Neural progenitor cell (in vitro differentiated cells): ENCODE results near the gene ARPP21. TPM values are rescaled to one million over a fixed set of nuclear protein-coding genes. Genes with fewer than 3 reads are reported as not detected.

Experiments used
- DNase-seq: peaks from one replicate; pipeline ENCODE4 v3.0.0-alpha.2; 2016; ENCODE audit warnings: low spot score
- H2AFZ ChIP-seq: fragments of 200-600 bp; sonication (generic); replicated peaks from 2 replicates; pipeline ENCODE4 v1.6.1; 2016; ENCODE audit warnings: antibody characterized with exemption
- H3F3A ChIP-seq: fragments of 200-600 bp; sonication (generic); 2 replicates; pipeline ENCODE4 v1.6.1; 2016; ENCODE audit warnings: antibody characterized with exemption, low read depth
- H3K27ac ChIP-seq: fragments of 200-600 bp; sonication (generic); 2 replicates; pipeline ENCODE4 v1.5.1; 2016; ENCODE audit warnings: mild to moderate bottlenecking
- H3K27me3 ChIP-seq: fragments of 200-600 bp; sonication (generic); 2 replicates; pipeline ENCODE4 v1.6.1; 2016; ENCODE audit warnings: mild to moderate bottlenecking, moderate library complexity
- H3K36me3 ChIP-seq: fragments of 200-600 bp; sonication (generic); 2 replicates; pipeline ENCODE4 v1.5.1; 2016
- H3K4me1 ChIP-seq: fragments of 200-600 bp; sonication (generic); 2 replicates; pipeline ENCODE4 v1.6.1; 2016; ENCODE audit warnings: mixed run types
- H3K4me2 ChIP-seq: fragments of 200-600 bp; sonication (generic); 2 replicates; pipeline ENCODE4 v1.6.1; 2016
- H3K4me3 ChIP-seq: fragments of 200-600 bp; sonication (generic); 2 replicates; pipeline ENCODE4 v1.5.1; 2016
- H3K79me2 ChIP-seq: fragments of 200-600 bp; sonication (generic); 2 replicates; pipeline ENCODE4 v1.6.1; 2016; ENCODE audit warnings: low read depth
- H3K9ac ChIP-seq: fragments of 200-600 bp; sonication (generic); 2 replicates; pipeline ENCODE4 v1.6.1; 2016
- H3K9me3 ChIP-seq: fragments of 200-600 bp; sonication (generic); 2 replicates; pipeline ENCODE4 v1.5.1; 2016; ENCODE audit warnings: low read depth
- H4K20me1 ChIP-seq: fragments of 200-600 bp; sonication (generic); 2 replicates; pipeline ENCODE4 v1.6.1; 2016; ENCODE audit warnings: low read depth
- H3K27ac Mint-ChIP-seq: 3 replicates; pipeline ENCODE4 v1.8.0; 2021; ENCODE audit warnings: mixed read lengths
- H3K27me3 Mint-ChIP-seq: 2 replicates; pipeline ENCODE4 v1.8.0; 2022; ENCODE audit warnings: low read depth, mild to moderate bottlenecking, inconsistent platforms, moderate library complexity, mixed read lengths; ENCODE audit not compliant: insufficient read depth
- H3K36me3 Mint-ChIP-seq: 3 replicates; pipeline ENCODE4 v1.8.0; 2021; ENCODE audit warnings: mixed read lengths
- H3K4me1 Mint-ChIP-seq: 3 replicates; pipeline ENCODE4 v1.8.0; 2021; ENCODE audit warnings: mixed read lengths
- H3K4me3 Mint-ChIP-seq: 3 replicates; pipeline ENCODE4 v1.8.0; 2021; ENCODE audit warnings: mild to moderate bottlenecking, moderate library complexity, mixed read lengths
- H3K9me3 Mint-ChIP-seq: 3 replicates; pipeline ENCODE4 v1.8.0; 2020; ENCODE audit warnings: mixed read lengths
- EZH2 ChIP-seq: fragments of 200-600 bp; sonication (generic); IDR thresholded peaks from 2 replicates; pipeline ENCODE4 v1.6.1; 2017; ENCODE audit warnings: antibody characterized with exemption, mild to moderate bottlenecking, moderate library complexity
- EZH2phosphoT487 ChIP-seq: fragments of 200-600 bp; sonication (generic); IDR thresholded peaks from 2 replicates; pipeline ENCODE4 v1.6.1; 2017; ENCODE audit warnings: antibody characterized with exemption
- total RNA-seq: library from RNA; depleted of rRNA; stranded (reverse); fragments of >200 nt; gene quantifications from 2 replicates; pipeline ENCODE4 v1.2.3, GENCODE V29; 2015; ENCODE audit warnings: low replicate concordance
- TF ChIP-seq, protein P1 (sequence below): fragments of 200-600 bp; sonication (generic); IDR thresholded peaks from 2 replicates; pipeline ENCODE4 v1.5.1; 2017; ENCODE audit warnings: antibody characterized with exemption, mild to moderate bottlenecking

The ARPP21 gene
- total RNA-seq, 1 donor from 2014 or later, result not detected

DNA sequence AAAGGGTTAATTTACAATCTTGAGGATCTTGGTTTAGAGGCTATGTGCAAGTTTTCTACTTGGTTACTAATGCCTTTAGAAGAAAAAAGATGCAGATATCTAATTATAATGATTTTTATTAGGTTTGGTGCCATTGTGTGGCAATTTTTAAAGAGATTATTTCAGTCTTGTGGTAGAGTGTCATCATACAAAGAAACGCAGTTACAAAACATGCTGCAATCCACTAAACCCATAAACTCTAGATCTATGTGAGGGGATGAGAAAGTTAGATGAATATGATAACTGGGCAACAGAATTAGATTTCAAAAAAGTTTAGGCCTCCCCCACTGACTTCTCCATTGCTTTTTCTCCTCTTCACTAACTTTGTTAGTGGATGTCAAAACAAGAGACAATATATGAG lies 106.0 kb downstream of the ARPP21 start:
- H3K4me1 Mint-ChIP-seq, result peaks cover 17% of the 10 kb centered on the region
- H3K27me3 Mint-ChIP-seq, result no peaks in the 10 kb centered on the region
- no peak overlapping the region for H3K4me3 Mint-ChIP-seq
- H2AFZ ChIP-seq, result no peak overlapping the region
- no peaks in the 10 kb centered on the region for H3K9me3 Mint-ChIP-seq
- no peak overlapping the region for H3K4me2 ChIP-seq
- TF ChIP-seq EZH2 (no peak), EZH2phosphoT487 (no peak)
- TF ChIP-seq, protein P1, sequence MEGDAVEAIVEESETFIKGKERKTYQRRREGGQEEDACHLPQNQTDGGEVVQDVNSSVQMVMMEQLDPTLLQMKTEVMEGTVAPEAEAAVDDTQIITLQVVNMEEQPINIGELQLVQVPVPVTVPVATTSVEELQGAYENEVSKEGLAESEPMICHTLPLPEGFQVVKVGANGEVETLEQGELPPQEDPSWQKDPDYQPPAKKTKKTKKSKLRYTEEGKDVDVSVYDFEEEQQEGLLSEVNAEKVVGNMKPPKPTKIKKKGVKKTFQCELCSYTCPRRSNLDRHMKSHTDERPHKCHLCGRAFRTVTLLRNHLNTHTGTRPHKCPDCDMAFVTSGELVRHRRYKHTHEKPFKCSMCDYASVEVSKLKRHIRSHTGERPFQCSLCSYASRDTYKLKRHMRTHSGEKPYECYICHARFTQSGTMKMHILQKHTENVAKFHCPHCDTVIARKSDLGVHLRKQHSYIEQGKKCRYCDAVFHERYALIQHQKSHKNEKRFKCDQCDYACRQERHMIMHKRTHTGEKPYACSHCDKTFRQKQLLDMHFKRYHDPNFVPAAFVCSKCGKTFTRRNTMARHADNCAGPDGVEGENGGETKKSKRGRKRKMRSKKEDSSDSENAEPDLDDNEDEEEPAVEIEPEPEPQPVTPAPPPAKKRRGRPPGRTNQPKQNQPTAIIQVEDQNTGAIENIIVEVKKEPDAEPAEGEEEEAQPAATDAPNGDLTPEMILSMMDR, result no peak
- H3K4me1 ChIP-seq, result peaks cover 5% of the 10 kb centered on the region
- no peaks in the 10 kb centered on the region for H4K20me1 ChIP-seq
- no peaks in the 10 kb centered on the region for H3K9me3 ChIP-seq
- H3F3A ChIP-seq, result no peaks in the 10 kb centered on the region
- no peaks in the 10 kb centered on the region for H3K36me3 ChIP-seq
- no peak overlapping the region for H3K4me3 ChIP-seq
- H3K9ac ChIP-seq, result no peak overlapping the region
- H3K27ac Mint-ChIP-seq, result no peak overlapping the region
- peaks cover 44% of the 10 kb centered on the region for H3K27me3 ChIP-seq
- no peaks in the 10 kb centered on the region for H3K79me2 ChIP-seq
- no peak overlapping the region for H3K27ac ChIP-seq
- no peaks in the 10 kb centered on the region for H3K36me3 Mint-ChIP-seq
- no peak for DNase-seq

DNA sequence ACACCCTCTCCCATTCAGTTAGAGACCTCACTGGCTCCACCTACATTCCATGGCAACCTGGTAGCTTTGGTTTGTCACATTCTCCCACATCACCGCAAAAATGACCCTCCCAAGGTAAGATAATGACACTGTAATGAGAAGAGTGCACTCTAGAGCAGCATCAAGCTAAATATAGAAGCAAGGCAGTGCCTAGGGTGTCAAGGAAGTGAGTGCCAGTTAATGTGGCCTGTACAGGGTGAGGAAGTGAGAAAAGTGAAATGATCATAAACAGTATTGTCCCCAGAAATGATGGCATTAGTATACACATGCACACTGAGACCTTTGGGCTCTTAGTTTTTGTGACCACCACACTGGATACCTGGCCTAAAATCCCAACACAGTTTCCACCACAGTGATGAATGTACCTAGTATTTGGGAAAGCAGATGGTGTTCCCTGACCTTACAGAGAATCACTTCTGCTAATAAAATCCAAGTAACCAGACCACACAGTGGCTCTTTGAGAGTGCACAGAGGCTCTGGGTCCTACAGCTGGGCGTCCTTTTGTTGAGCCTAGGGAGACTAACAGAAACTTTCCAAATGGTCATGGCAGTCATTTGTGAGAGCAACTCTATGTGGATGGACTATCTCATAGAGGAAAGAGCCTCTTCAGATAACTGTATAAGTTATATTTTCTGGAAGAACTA lies 106.6 kb downstream of the ARPP21 start:
- no peaks in the 10 kb centered on the region for H3K9me3 Mint-ChIP-seq
- no peak overlapping the region for H3K27ac ChIP-seq

GRCh38 chr3:35746492-35746891 lies 107.2 kb downstream of the ARPP21 start:
- Mint-ChIP-seq H3K4me3 (no peak overlapping the region), H3K27ac (no peak overlapping the region), H3K36me3 (no peaks in the 10 kb centered on the region), H3K4me1 (peaks cover 17% of the 10 kb centered on the region), H3K9me3 (no peaks in the 10 kb centered on the region), H3K27me3 (no peaks in the 10 kb centered on the region)
- no peak overlapping the region for H3K9ac ChIP-seq
- no peaks in the 10 kb centered on the region for H3F3A ChIP-seq
- H3K36me3 ChIP-seq, result no peaks in the 10 kb centered on the region
- H3K4me1 ChIP-seq, result peaks cover 5% of the 10 kb centered on the region
- TF ChIP-seq, protein P1, result no peak
- TF ChIP-seq EZH2, result no peak
- no peak for TF ChIP-seq EZH2phosphoT487
- no peak for DNase-seq
- H3K79me2 ChIP-seq, result no peaks in the 10 kb centered on the region
- H2AFZ ChIP-seq, result no peak overlapping the region
- H3K27ac ChIP-seq, result no peak overlapping the region
- no peak overlapping the region for H3K4me3 ChIP-seq
- no peaks in the 10 kb centered on the region for H3K9me3 ChIP-seq
- H3K4me2 ChIP-seq, result no peak overlapping the region
- no peaks in the 10 kb centered on the region for H4K20me1 ChIP-seq
- peaks cover 41% of the 10 kb centered on the region for H3K27me3 ChIP-seq

More for the DNA sequence above, 106.6 kb downstream of the ARPP21 start:
- Histone ChIP-seq H4K20me1 (no peaks in the 10 kb centered on the region), H3F3A (no peaks in the 10 kb centered on the region), H3K27me3 (peaks cover 44% of the 10 kb centered on the region), H3K79me2 (no peaks in the 10 kb centered on the region), H3K4me2 (no peak overlapping the region), H3K4me3 (no peak overlapping the region), H3K4me1 (peaks cover 5% of the 10 kb centered on the region), H3K36me3 (no peaks in the 10 kb centered on the region), H2AFZ (no peak overlapping the region), H3K9me3 (no peaks in the 10 kb centered on the region), H3K9ac (no peak overlapping the region)
- H3K4me3 Mint-ChIP-seq, result no peak overlapping the region
- TF ChIP-seq, protein P1, result no peak
- TF ChIP-seq EZH2phosphoT487, result no peak
- no peak for TF ChIP-seq EZH2
- H3K36me3 Mint-ChIP-seq, result no peaks in the 10 kb centered on the region
- H3K27me3 Mint-ChIP-seq, result no peaks in the 10 kb centered on the region
- H3K27ac Mint-ChIP-seq, result no peak overlapping the region
- no peak for DNase-seq
- H3K4me1 Mint-ChIP-seq, result peaks cover 17% of the 10 kb centered on the region
